SK-N-MC (cell line): Measurements from ENCODE around the gene CFAP90.

ENCODE experiments used
- EZH2 ChIP-seq: fragments of 200-600 bp; sonication (generic); IDR thresholded peaks from one replicate; pipeline ENCODE4 v1.6.1; 2017; ENCODE audit warnings: antibody characterized with exemption
- POLR2AphosphoS5 ChIP-seq: IDR thresholded peaks from 2 replicates; pipeline ENCODE4 v1.6.1; 2012; ENCODE audit warnings: mild to moderate bottlenecking, low read depth, low read length, borderline replicate concordance

- TF ChIP-seq POLR2AphosphoS5 (no peak), EZH2 (no peak)
These were observed 6.4 kb upstream of the CFAP90 start for GRCh38 chr5:7857361-7857760.
